ENCODE results near the gene MRPS10. TPM values are rescaled to one million over a fixed set of nuclear protein-coding genes. Genes with fewer than 3 reads are reported as not detected.

Gene MRPS10
- total and polyA plus RNA-seq, 12 donors: 22.6 to 82.1 (median 58.2) TPM

GRCh38 chr6:42188406-42188805 is 29.3 kb downstream of the MRPS10 start:
- no peak for TF ChIP-seq CTCF (IDR thresholded peaks at IDR 0.05)
- ATAC-seq (no peak), DNase-seq (no peak)
- Histone ChIP-seq H3K4me1 (peaks cover 0 to 6% (median 0%) of the 10 kb centered on the region in 9 donors), H3K36me3 (peaks cover 0 to 5% (median 0%) of the 10 kb centered on the region in 9 donors), H3K27me3 (no peaks in the 10 kb centered on the region), H3K9me3 (no peaks in the 10 kb centered on the region), H3K4me3 (no peak overlapping the region), H3K27ac (no peak overlapping the region)
- intact Hi-C loops (cut with DNase I): no loop called here
- 71 to 88% methylated on average over 6 of the region's 6 CpGs for WGBS, 2 donors

GRCh38 chr6:42185597-42185996 is 32.1 kb downstream of the MRPS10 start:
- TF ChIP-seq CTCF (IDR thresholded peaks at IDR 0.05): no peak
- H3K27ac ChIP-seq: no peak overlapping the region
- 54 to 71% methylated on average over 10 of the region's 10 CpGs for WGBS, 2 donors
- H3K4me3 ChIP-seq: no peak overlapping the region
- H3K27me3 ChIP-seq: no peaks in the 10 kb centered on the region
- peaks cover 0 to 5% (median 0%) of the 10 kb centered on the region in 9 donors for H3K36me3 ChIP-seq
- intact Hi-C loops (cut with DNase I): no loop called here
- H3K9me3 ChIP-seq: no peaks in the 10 kb centered on the region
- peak in 1 of 2 donors; percentile 33 for DNase-seq
- peak in 6 of 8 donors; percentile 28 to 80 (median 41) for ATAC-seq
- H3K4me1 ChIP-seq: peaks cover 0 to 10% (median 0%) of the 10 kb centered on the region in 9 donors

GRCh38 chr6:42184475-42184874 is 33.2 kb downstream of the MRPS10 start:
- H3K27ac ChIP-seq: no peak overlapping the region
- WGBS, 2 donors: 87 to 91% methylated on average over 4 of the region's 4 CpGs
- intact Hi-C loops (cut with DNase I): no loop called here

GRCh38 chr6:42182101-42182500 is 35.6 kb downstream of the MRPS10 start:
- H3K36me3 ChIP-seq: no peaks in the 10 kb centered on the region
- 54 to 74% methylated on average over 5 of the region's 5 CpGs for WGBS, 2 donors
- no peaks in the 10 kb centered on the region for H3K9me3 ChIP-seq
- TF ChIP-seq CTCF (IDR thresholded peaks at IDR 0.05): no peak
- H3K4me3 ChIP-seq: no peak overlapping the region
- peaks cover 0 to 10% (median 0%) of the 10 kb centered on the region in 9 donors for H3K4me1 ChIP-seq
- ATAC-seq: no peak
- DNase-seq: no peak
- intact Hi-C loops (cut with DNase I): no loop called here
- H3K27me3 ChIP-seq: peaks cover 0 to 21% (median 11%) of the 10 kb centered on the region in 7 donors
- H3K27ac ChIP-seq: no peak overlapping the region

More at GRCh38 chr6:42184475-42184874, 33.2 kb downstream of the MRPS10 start:
- TF ChIP-seq CTCF (IDR thresholded peaks at IDR 0.05): no peak
- Histone ChIP-seq H3K9me3 (no peaks in the 10 kb centered on the region), H3K4me3 (no peak overlapping the region), H3K27me3 (peaks cover 0 to 2% (median 0%) of the 10 kb centered on the region in 7 donors), H3K4me1 (peaks cover 0 to 10% (median 0%) of the 10 kb centered on the region in 9 donors), H3K36me3 (peaks cover 0 to under 1% (median 0%) of the 10 kb centered on the region in 9 donors)
- ATAC-seq (no peak), DNase-seq (no peak)

Data from heart right ventricle (tissue), 16 donors.